GM18526 (cell line): ENCODE measurements around the gene FAM131C.

ENCODE experiments used
- POLR2A ChIP-seq: IDR thresholded peaks from 3 replicates; pipeline ENCODE4 v1.6.1; 2011; ENCODE audit not compliant: insufficient read length; ENCODE audit errors: extremely low read depth

FAM131C gene

GRCh38 chr1:16073490-16074119 lies at the start of gene FAM131C:
Gene FAM131C (minus strand): TSS chr1:16073651. CDS start chr1:16073442, 209 bp downstream.
- TF ChIP-seq POLR2A = no peak

DNA sequence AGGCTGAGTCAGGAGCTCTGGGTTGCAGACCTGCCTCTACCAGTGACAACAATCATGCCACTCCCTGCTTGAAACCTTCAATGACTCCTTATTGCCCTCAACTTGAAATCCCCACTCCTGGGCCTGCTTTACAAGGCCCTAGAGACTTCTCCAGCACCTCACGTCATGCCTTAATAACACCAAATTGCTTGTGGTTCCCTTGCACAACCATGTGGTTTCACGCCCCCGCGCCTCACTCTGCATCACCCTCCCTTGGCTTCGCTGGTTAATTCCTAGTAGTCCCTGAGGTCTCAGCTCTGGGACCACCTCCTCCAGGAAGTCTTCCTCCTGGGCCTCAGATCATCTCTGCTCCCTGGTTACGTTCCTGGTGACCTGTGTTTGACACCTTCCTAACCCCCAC lies 49.5 kb upstream of the FAM131C start:
- no peak for TF ChIP-seq POLR2A

GRCh38 chr1:16122350-16122881 lies 49.0 kb upstream of the FAM131C start:
- no peak for TF ChIP-seq POLR2A

DNA sequence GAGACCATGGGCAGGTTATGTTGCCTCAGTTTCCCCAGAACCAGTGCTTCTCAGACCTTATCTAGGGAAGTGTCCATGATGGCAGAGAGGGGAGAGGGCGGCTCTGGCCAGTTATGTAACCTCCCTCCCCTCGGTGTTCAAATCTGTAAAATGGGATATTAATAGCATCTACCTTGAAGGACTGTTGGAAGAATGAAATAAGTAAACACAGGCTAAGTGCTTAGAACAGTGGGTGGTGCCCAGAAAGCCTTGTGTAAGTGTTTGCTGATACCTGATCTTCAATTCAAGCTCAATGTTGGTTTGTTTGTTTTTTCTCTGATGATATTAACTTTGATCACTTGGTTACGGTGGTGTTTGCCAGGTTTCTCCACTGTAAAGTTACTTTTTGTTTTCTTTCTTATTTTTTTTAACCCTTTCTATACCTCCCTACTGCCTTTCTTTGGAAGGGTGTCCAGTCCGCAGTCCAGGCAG lies 47.5 kb upstream of the FAM131C start:
- TF ChIP-seq POLR2A = no peak

- no peak for TF ChIP-seq POLR2A
Measured at GRCh38 chr1:16120407-16120806, 47.0 kb upstream of the FAM131C start.

GRCh38 chr1:16119926-16120325 lies 46.5 kb upstream of the FAM131C start:
- no peak for TF ChIP-seq POLR2A

DNA sequence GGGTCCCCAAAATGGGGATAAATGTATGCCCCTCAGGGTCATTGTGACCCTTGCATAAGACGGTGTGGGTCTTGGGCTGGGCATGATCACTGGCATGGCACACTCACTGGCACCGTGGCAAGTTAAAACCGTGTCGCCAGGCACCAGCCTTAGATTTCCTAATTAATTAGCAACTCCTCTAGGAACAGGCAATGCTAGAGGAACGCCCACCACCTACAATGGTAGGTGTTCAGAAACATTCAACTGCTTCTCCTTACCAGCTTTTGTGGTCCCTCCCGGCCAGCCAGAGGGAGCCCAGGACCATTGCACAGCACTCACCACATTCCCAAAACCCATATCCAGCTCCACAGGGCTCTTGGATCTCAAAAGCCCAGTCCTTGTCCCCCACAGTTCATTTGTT lies 46.1 kb upstream of the FAM131C start:
- no peak for TF ChIP-seq POLR2A

DNA sequence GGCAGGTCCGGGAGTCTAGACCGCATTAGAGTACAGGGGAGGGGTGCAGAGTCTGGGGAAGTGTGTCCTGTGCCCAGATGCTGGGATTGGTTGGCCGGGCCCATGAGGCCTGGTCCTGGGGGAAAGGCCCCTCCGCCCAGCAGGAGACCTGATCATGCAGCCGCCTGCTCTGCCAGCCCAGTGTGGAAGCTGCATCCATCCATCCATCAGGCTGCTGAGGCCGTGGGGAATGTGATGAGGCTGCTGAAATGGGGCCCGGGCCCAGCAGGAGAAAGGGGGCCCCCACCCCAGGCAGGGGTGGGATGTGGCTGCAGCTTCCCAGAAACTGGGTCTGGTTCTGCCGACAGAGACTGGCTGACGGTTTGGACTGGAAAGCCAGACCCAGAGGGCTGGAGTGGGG lies 45.3 kb upstream of the FAM131C start:
- TF ChIP-seq POLR2A = no peak

DNA sequence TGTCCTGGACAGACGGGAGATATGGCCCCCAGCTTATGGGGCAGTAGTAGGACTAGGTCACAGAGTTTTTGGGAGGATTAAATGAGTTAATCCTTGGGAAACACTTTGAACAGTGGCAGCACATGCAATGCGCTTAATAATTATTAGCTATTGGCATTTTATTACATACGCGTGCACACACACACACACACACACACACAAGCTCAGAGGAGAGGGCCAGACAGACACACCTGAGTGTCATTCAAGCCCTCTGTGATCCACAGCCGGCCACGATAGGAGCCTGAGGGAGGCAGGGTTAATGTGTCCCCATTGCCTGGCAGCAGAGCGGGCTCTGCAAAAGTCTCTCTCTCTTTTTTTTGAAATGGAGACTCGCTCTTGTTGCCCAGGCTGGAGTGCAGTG lies 44.5 kb upstream of the FAM131C start:
- TF ChIP-seq POLR2A = no peak

GRCh38 chr1:16117369-16117768 lies 43.9 kb upstream of the FAM131C start:
- TF ChIP-seq POLR2A = no peak

DNA sequence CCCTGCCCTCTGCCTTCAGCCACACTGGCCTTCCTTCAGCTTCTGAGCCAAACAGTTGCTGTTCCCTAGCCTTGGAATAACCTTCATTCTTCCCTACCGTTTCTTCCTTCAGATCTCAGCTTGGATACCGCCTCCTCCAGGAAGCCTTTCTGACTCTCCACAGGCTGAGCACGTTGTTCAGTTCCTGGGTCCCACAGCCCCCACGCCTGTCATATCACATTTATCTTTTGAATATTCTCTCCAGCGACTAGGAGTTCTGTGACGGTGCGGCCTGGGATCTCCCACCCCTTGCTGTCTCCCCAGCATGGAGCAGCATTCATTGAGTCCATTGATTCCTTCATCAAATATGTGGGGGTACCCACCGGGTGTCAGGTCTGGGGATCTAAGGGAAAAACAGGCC lies 43.2 kb upstream of the FAM131C start:
- TF ChIP-seq POLR2A = no peak

DNA sequence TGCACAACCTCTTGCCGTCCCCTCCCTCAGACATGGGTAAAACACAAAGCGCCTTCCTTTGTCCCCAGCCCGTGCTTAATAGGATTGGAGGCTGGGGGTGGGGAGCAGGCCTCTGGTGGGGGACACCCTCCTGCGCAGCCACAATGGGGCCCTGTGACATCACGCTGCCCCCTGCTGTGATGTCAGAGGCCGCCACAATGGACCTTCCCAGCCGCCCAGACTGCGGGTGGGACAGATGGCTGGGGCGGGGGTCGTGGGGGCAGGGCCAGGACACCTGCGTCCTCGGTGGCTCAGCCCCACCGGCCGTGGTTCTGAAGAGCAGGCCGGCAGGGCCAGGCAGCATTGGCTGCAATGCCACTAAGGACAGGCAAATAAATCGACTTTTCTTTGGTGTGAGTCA lies 42.6 kb upstream of the FAM131C start:
- no peak for TF ChIP-seq POLR2A

GRCh38 chr1:16115468-16115983 lies 42.1 kb upstream of the FAM131C start:
- TF ChIP-seq POLR2A = no peak

- no peak for TF ChIP-seq POLR2A
Measured at GRCh38 chr1:16114527-16115467, 41.3 kb upstream of the FAM131C start.

DNA sequence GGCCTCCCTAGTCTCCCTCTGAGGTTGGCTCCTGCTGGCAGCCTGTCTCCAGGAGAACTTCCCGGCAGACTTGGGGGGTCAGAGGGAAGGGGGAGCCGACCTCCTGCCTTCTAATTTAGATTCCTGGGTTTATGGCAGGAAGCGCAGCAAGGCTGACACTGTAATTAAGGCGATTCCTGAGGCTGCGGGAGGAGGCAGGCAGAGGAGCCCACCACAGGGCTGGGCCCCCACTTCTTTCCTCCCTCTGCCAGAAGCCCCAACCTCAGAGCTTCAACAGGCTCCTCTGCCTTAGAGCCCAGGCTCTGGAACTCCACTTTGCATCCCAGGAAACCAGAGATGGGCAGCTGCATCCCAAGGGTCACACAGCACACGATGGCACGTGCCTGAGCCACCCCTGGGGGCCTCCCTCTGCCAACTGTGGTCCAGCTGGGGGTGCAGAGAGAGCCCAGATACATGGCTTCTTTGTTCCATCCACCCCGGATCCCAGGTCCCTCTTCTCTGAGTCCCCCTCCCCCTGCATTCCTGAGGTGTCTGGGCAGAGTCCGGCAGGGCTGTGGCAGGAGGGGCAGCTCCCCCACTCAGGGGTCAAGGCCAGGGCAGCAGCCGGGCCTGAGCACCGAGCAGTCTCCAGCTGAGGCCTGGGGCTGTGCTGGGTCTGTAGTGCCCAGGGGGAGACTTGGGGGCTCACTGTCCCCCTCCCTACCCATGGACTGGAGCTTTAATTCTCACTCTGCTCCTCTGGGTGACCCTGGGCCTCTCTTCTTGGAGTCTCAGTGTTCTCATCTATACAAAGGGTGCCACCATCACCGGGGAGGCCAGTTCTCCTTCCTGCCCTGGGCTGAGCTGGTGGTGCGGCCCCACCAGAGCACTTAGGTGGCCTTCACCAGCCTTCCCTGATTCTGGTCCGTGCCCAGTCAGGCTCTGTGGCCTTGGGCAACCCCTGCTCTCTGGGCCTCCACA lies 39.4 kb upstream of the FAM131C start:
- TF ChIP-seq POLR2A = no peak
